NCI-H2171 treated with DMSO at 0.1 percent for 48 hours (cell line): ENCODE results near the gene TRRAP.

ENCODE experiments used
- DNase-seq: peaks from one replicate; lab custom pipeline; 2025; lab: John Stamatoyannopoulos, UW

Gene TRRAP

GRCh38 chr7:99005776-99006175 lies 127.4 kb downstream of the TRRAP start:
- no peak for DNase-seq

- DNase-seq, result no peak
Observed at GRCh38 chr7:99006739-99007424, 128.6 kb downstream of the TRRAP start.

DNA sequence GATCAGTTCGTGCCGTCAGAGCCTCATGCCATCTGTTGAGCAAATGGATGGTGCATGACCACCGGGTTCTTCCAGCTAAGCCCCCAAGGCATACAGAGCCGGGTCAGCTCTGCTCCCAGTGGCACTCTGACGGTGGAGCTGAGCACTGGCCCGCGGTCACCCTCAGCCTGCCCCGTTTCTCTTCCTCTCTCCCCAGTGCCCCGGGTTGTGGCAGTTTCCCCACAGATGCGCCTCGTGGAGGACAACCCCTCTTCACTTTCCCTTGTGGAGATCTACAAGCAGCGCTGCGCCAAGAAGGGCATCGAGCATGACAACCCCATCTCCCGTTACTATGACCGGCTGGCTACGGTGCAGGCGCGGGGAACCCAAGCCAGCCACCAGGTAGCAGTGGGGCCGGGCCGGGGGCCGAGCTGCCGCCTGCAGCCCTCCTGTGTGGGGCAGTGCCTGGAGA lies 129.9 kb downstream of the TRRAP start:
- no peak for DNase-seq

GRCh38 chr7:99008921-99009530 lies 130.7 kb downstream of the TRRAP start:
- DNase-seq, result no peak

DNA sequence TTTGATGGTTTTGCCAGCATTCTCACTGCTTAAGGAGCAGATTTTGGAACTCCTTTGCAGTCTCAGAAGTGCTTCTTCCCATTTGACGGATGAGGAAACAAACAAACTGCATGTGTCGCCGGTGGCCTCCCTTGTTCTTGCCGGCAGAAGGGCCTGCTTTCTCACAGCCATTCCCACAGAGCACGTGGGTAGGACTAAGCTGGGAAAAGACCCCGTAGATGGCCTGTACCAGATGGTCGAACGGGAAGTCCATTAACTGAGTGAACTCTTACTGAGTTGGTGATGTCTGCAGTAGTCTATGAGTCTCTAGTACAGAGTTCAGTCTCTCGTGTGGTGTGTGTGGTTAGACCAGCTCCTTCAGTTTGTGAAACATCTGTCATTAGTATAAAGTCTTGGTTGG lies 131.9 kb downstream of the TRRAP start:
- no peak for DNase-seq

DNA sequence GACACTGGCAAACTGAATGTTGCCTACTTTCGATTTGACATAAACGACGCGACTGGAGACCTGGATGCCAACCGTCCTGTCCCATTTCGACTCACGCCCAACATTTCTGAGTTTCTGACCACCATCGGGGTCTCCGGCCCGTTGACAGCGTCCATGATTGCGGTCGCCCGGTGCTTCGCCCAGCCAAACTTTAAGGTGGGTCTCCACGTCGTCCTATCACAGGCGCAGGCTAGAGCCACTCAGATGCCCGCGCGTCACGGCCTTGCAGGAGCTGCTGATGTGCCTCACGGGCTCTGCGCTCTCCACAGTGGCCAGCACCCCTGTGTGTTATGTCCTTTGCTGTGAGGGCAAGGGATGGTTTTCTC lies 133.0 kb downstream of the TRRAP start:
- no peak for DNase-seq

- DNase-seq, result no peak
Observed at GRCh38 chr7:99011706-99012404, 133.5 kb downstream of the TRRAP start.

DNA sequence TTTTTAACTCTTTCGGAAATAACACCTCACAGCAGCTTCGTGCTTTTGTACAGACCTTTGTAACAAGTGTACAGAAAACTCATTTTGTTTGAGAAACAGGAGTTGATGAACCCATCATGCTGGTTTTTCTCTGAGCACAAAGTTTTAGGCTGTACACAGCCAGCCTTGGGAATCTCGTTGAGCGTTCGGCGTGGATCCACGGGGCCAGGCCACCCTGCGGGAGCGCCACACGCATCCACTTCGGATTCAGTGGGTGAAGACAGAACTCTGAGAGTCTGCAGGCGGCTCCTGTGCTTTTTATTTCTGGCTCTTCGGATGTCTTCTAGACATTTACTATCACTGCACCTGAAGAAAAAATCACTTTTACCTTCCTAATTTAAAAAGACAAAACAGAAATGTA lies 134.4 kb downstream of the TRRAP start:
- no peak for DNase-seq

DNA sequence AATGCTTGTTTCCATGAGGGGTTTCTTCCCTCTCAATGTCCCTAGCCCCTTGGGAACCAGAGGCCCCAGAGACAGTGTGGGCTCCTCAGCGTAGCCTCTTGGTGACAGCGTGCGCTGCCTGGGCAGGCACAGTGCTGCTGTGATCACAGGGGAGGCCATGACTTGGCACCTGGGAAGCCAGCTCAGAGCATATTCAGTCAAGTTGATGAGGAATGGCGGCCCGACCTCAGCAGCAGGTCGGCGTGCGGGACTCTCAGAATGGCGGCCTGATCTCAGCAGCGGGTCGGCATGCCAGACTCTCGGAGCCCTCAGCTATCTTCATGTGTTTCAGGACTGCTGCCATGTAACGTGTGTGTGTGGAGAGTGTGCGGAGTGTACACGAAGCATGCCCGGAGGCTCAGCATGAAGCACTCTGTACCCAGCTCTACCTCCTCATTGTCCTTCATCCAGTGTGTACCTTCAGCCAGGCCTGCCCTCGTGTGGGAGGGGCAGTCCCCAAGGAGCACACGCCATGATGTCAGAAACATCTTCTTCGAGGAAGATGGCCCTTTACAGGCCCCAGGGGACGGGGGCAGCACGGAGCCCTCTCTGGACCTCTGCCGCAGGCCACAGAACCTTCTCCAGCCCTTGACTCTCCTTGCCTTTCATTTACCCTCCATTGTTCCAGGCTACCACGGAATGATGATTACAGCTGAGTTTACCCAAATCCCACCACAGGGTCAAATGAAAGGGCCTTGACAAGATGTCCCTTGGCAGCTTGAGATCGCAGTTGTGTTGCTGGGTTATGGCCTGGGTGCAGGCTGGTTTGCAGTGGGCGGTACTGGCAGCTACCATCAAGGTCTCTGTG lies 135.2 kb downstream of the TRRAP start:
- no peak for DNase-seq

- no peak for DNase-seq
Observed at GRCh38 chr7:99014113-99014985, 136.0 kb downstream of the TRRAP start.

DNA sequence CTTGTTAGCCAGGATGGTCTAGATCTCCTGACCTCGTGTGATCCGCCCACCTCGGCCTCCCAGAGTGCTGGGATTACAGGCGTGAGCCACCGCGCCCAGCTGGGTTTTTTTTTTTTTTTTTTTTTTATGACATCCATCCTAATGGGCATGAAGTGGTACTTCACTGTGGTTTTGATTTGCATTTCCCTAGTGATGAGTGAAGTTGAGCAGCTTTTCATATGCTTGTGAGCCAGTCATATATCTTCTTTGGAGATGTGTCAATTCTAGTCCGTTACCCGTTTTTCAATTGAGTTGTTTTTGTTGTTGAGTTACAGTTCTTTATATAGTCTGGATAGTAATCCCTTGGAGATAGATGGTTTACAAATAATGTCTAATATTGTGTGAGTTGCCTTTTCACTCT lies 137.9 kb downstream of the TRRAP start:
- no peak for DNase-seq

GRCh38 chr7:99019523-99020412 lies 141.4 kb downstream of the TRRAP start:
- DNase-seq, result no peak

DNA sequence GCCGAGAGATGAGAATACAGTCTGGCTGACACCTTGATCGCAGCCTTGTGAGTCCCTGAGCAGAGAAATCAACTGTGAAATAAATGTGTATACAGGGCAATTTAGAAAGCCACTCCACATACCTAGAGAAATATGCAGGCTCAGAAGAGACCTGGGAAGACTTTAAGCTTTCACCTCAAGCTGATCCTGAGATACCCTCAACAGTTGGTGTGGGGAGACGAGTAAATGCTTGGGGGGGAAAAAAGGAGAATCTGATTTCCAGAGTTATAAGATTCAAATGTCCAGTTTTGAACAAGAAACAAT lies 142.0 kb downstream of the TRRAP start:
- DNase-seq, result no peak

- peak; percentile 1 for DNase-seq
Observed at GRCh38 chr7:99021941-99022560, 143.7 kb downstream of the TRRAP start.

GRCh38 chr7:99024066-99024465 lies 145.7 kb downstream of the TRRAP start:
- DNase-seq, result no peak

DNA sequence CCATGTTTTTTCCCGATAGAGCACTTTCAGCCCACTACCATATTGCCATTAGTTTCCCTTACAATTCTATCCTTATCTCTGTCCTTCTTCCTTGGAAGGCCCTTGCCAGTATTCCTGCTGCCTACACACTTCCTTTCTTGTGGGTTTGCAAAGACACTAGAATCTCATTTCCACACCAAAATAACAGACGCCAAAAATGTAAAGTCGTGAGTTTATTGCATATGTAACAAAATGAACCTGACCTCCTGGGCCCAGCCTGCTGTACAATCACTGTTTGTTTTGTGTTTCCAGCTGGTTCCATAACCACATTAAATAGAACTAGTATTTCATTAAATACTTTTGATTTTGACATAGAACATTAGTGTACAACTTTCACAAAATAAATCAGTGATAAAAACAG lies 148.9 kb downstream of the TRRAP start:
- DNase-seq, result no peak

DNA sequence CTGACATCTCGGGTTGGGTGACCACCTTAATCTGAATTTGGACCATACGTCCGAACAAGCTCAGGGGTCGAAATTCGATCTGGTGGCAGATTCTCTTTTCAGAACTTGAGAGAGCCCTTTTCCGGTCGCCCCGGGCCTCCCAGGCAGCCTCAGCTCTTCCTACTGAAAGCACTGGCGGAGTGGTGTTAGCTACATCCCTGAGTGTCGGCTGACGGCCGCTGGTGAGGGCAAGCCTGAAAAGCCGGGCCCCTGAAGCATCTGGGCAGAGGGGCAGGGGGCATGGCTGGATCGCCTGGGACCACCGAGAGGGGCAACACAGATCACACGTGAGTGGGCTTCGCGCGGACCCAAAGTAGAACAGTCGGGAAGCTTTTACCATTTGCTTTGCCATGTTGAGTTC lies 149.5 kb downstream of the TRRAP start:
- no peak for DNase-seq

DNA sequence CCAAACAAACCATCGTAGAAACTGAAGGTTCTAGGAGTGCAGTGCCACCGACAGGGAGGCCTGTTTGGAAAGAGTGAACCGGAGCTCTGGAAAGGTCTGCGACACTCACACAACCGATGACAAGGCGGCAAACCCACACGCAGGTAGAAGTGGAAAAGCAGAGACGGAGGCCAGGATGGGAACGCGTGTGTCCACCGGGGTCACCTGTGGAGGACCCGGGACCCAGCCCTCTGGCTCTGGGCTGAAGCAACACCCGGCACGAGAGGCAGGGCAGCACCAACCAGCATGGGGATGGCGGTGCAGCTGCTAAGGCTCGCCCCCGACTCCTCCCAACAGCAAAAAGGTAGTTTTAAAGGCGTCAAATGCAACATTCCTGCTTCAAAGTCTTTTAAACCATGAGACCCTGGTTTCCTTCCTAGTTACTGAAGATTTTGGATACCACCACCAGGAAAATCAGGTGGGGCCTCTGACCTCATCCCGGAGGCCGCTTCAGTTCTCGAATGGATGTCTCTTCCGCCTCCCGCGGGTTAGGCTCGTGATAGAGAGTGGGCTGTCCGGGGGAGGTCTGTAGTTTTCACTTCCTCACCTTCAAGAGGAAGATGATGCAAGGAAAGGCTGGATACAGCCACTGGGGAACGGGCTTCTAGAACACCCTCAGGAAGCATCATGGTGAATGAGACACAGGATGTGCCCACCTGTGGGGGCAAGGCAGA lies 150.1 kb downstream of the TRRAP start:
- DNase-seq, result no peak
